Thymus (tissue), 11 donors: ENCODE data around the gene SUGP1. TPM values are rescaled to one million over a fixed set of nuclear protein-coding genes. Genes with fewer than 3 reads are reported as not detected.

Experiments used
- DNase-seq, 9 donors: peaks; one replicate each; pipeline ENCODE4 v3.0.0-alpha.2; 2013; ENCODE audit warnings: low spot score in 9 of 9, low read depth in 6 of 9, missing footprints in 1 of 9
- H3K27ac ChIP-seq, 2 donors: one replicate each; pipeline ENCODE4 v1.5.1; 2013; ENCODE audit warnings: control low read depth in 1 of 2, low read depth in 1 of 2, low read length in 1 of 2, mild to moderate bottlenecking in 1 of 2, moderate library complexity in 1 of 2
- H3K27me3 ChIP-seq, 2 donors: one replicate each; pipeline ENCODE4 v1.5.1; 2013; ENCODE audit warnings: low read length in 1 of 2; ENCODE audit not compliant: control insufficient read depth in 2 of 2, insufficient read depth in 1 of 2
- H3K36me3 ChIP-seq, 2 donors: one replicate each; pipeline ENCODE4 v1.5.1; 2013; ENCODE audit warnings: low read length in 1 of 2, mild to moderate bottlenecking in 1 of 2, moderate library complexity in 1 of 2; ENCODE audit not compliant: control insufficient read depth in 2 of 2, insufficient read depth in 2 of 2
- H3K4me1 ChIP-seq, 2 donors: one replicate each; pipeline ENCODE4 v1.5.1; 2013; ENCODE audit warnings: low read length in 2 of 2; ENCODE audit not compliant: control insufficient read depth in 2 of 2, insufficient read depth in 2 of 2
- H3K4me3 ChIP-seq, 2 donors: one replicate each; pipeline ENCODE4 v1.5.1; 2013; ENCODE audit warnings: low read length in 2 of 2, control low read depth in 1 of 2, mild to moderate bottlenecking in 1 of 2
- H3K9me3 ChIP-seq, 2 donors: one replicate each; pipeline ENCODE4 v1.5.1; 2013; ENCODE audit warnings: low read length in 1 of 2, mild to moderate bottlenecking in 1 of 2; ENCODE audit not compliant: control insufficient read depth in 2 of 2, insufficient read depth in 1 of 2
- WGBS: extraction: QIAGEN DNeasy Blood & Tissue Kit; methylation state at CpG from one replicate; pipeline ENCODE4 v1.1.7; 2013; 5-methylcytosine and 5-hydroxymethylcytosine counted together
- polyA plus RNA-seq: library from polyadenylated mRNA; stranded (reverse); fragments of 200-250 nt; gene quantifications from one replicate; pipeline ENCODE4 v1.2.3, GENCODE V29; 2013
- total RNA-seq: library from RNA; stranded (reverse); fragments of 120-200 nt; gene quantifications from one replicate; pipeline ENCODE4 v1.2.4, GENCODE V29; 2013
- donor health status: healthy.

Gene SUGP1
- total and polyA plus RNA-seq, 2 donors, result 31.8 to 62.7 TPM

- Histone ChIP-seq H3K9me3 (no peaks in the 10 kb centered on the region), H3K27me3 (no peaks in the 10 kb centered on the region), H3K27ac (no peak overlapping the region), H3K4me3 (no peak overlapping the region), H3K4me1 (peaks cover 9 to 10% of the 10 kb centered on the region in 2 donors), H3K36me3 (peaks cover 47 to 55% of the 10 kb centered on the region in 2 donors)
- DNase-seq, result no peak
- 97% methylated on average over 2 of the region's 2 CpGs for WGBS
These were observed 4.9 kb downstream of the SUGP1 start for GRCh38 chr19:19315444-19315843.

DNA sequence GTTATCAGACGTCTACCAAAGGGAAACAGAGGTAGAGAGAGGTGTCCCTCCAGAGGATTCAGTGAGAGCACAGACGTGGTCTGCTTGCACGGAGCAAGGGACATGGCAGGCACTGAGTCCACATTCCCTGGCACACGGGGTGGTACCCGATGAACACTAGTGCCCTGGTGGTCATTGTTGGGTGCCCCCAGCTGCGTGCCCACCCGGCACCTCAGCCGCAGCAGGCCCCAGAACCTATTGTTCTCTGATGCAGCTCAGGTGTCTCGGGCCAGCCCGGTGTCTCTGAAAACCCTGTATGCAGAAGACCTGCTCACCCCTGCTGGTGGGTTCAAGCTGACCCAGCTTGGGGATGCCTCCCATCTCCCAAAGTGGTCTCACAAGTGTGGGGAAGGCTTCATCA lies 11.9 kb downstream of the SUGP1 start:
- Histone ChIP-seq H3K4me1 (no peaks in the 10 kb centered on the region), H3K4me3 (no peak overlapping the region), H3K27me3 (no peaks in the 10 kb centered on the region), H3K9me3 (no peaks in the 10 kb centered on the region), H3K36me3 (peaks cover 80 to 89% of the 10 kb centered on the region in 2 donors), H3K27ac (no peak overlapping the region)
- no peak for DNase-seq
- WGBS, result 99% methylated on average over 10 of the region's 10 CpGs

DNA sequence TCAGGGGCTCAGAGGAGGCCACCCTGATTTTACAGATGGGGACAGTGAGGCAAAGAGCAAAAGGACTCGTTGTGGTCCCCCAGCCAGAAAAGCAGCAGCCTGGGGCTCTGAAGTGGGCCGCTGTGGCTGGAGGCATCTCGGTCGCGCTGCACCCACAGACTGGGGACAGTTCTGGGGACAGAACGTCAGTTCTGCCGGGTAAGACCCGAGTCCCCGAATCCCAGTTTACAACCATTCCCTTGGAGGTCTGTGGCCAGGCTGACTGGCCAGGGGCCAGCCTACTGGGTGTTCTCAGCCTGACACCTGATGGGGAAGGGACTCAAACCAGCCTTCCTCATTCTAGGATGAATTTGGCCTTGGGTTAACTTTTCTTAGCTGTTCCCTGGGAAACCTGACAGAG lies 14.1 kb downstream of the SUGP1 start:
- Histone ChIP-seq H3K36me3 (peaks cover 90 to 94% of the 10 kb centered on the region in 2 donors), H3K4me3 (no peak overlapping the region), H3K4me1 (no peaks in the 10 kb centered on the region), H3K27ac (no peak overlapping the region), H3K9me3 (no peaks in the 10 kb centered on the region), H3K27me3 (no peaks in the 10 kb centered on the region)
- WGBS, result 99% methylated on average over 9 of the region's 9 CpGs
- no peak for DNase-seq

DNA sequence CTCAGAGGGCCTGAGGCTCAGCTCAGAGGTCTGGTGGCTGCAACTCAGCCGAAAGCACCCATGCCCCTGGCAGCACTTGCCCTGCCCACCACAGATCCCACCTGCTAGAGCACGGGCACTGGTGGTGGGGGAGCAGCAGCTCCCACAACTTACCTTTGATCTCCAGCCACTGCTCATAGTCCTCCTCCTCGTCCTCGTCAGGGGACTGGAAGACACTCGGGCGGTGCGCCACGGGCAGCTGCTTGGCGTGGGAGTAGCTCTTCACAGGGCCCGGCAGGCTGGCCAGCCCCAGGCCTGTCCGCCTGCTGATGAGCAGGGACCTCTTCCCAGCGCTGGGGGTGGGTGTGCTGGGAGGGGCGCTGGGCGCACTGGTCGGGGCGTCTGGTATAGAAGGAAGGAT lies 14.6 kb downstream of the SUGP1 start:
- H3K4me1 ChIP-seq, result no peaks in the 10 kb centered on the region
- peaks cover 90 to 94% of the 10 kb centered on the region in 2 donors for H3K36me3 ChIP-seq
- H3K9me3 ChIP-seq, result no peaks in the 10 kb centered on the region
- no peaks in the 10 kb centered on the region for H3K27me3 ChIP-seq
- H3K27ac ChIP-seq, result no peak overlapping the region
- H3K4me3 ChIP-seq, result no peak overlapping the region
- no peak for DNase-seq
- 98% methylated on average over 16 of the region's 16 CpGs for WGBS

DNA sequence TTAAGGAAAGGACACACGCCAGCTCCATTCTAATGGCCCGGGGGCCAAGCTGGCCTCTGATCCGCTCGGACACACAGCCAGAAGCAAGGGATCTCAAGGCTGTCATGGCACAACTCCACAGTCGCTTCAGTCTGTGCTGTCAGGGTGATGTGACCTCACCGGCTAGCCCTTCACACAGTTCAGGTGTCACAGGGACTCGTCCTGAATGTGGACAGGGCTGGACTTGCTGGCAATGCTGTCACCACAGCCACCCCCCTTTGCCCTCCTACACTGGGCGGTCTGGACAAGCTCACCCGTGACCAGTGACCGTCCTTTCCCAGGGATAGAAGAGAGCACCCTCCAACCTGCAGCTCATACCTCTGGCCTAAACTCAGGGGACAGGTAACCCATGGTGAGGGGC lies 15.2 kb downstream of the SUGP1 start:
- no peaks in the 10 kb centered on the region for H3K4me1 ChIP-seq
- no peak for DNase-seq
- H3K27ac ChIP-seq, result no peak overlapping the region
- H3K27me3 ChIP-seq, result no peaks in the 10 kb centered on the region
- H3K36me3 ChIP-seq, result peaks cover 89 to 93% of the 10 kb centered on the region in 2 donors
- WGBS, result 98% methylated on average over 10 of the region's 10 CpGs
- no peak overlapping the region for H3K4me3 ChIP-seq
- no peaks in the 10 kb centered on the region for H3K9me3 ChIP-seq

DNA sequence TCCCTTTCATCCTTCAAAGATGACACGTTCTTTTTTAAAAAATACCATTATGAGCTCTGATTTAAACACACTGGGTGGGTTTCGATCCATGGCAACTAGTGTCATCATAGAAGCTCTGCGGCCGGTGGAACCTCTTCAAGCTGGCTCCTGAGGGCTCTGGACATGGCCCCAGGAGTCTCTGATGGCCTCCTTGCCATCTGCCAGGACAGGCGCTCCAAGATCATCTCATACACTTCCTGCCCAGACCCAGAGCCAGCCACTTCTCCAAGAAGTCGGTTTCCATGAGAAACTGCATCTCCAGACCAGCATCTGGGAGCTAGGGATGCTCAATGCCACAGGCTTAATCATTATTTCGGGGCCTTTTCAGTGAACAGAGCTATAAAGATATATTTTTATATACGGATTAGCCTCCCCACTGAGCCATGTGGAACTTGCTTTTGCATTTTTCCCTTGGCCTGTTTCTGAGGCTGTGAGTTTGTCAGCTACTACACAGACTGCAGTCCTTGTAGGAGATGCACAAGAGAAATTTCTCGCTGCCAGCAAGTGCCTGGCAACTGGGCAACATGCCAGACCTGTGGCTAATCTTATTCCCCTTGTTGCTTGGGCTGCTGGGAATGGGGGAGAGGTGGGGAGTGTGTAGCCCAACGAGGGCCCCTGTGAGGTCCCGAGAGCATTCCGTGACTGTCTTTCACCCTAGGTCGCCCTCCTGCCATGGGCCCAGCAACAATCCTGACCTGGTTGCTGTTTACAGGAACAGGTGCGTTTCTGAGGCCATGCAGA lies 15.9 kb downstream of the SUGP1 start:
- Histone ChIP-seq H3K27me3 (no peaks in the 10 kb centered on the region), H3K4me1 (no peaks in the 10 kb centered on the region), H3K36me3 (peaks cover 85 to 89% of the 10 kb centered on the region in 2 donors), H3K4me3 (no peak overlapping the region), H3K27ac (no peak overlapping the region), H3K9me3 (no peaks in the 10 kb centered on the region)
- no peak for DNase-seq
- WGBS, result 98% methylated on average over 14 of the region's 14 CpGs

GRCh38 chr19:19303411-19303810 lies 16.9 kb downstream of the SUGP1 start:
- Histone ChIP-seq H3K27ac (no peak overlapping the region), H3K27me3 (no peaks in the 10 kb centered on the region), H3K4me1 (no peaks in the 10 kb centered on the region), H3K4me3 (no peak overlapping the region), H3K36me3 (peaks cover 80% of the 10 kb centered on the region in 2 donors), H3K9me3 (no peaks in the 10 kb centered on the region)
- DNase-seq, result no peak
- 97% methylated on average over 14 of the region's 14 CpGs for WGBS

- Histone ChIP-seq H3K27me3 (no peaks in the 10 kb centered on the region), H3K27ac (no peak overlapping the region), H3K9me3 (no peaks in the 10 kb centered on the region), H3K36me3 (peaks cover 70 to 77% of the 10 kb centered on the region in 2 donors), H3K4me1 (no peaks in the 10 kb centered on the region), H3K4me3 (no peak overlapping the region)
- over 99% methylated on average over 12 of the region's 12 CpGs for WGBS
- DNase-seq, result no peak
These were observed 19.7 kb downstream of the SUGP1 start for GRCh38 chr19:19300613-19301012.

- no peak overlapping the region for H3K4me3 ChIP-seq
- peaks cover 62 to 71% of the 10 kb centered on the region in 2 donors for H3K36me3 ChIP-seq
- no peak overlapping the region for H3K27ac ChIP-seq
- 93% methylated on average over 9 of the region's 9 CpGs for WGBS
- H3K27me3 ChIP-seq, result no peaks in the 10 kb centered on the region
- H3K4me1 ChIP-seq, result no peaks in the 10 kb centered on the region
- DNase-seq, result no peak
- H3K9me3 ChIP-seq, result no peaks in the 10 kb centered on the region
These were observed 22.6 kb downstream of the SUGP1 start for GRCh38 chr19:19297759-19298158.
